ENCODE data around the gene STK11IP. TPM values are rescaled to one million over a fixed set of nuclear protein-coding genes. Genes with fewer than 3 reads are reported as not detected.

STK11IP gene
- total and polyA plus RNA-seq, 2 of the 13 experiments (the other 11 are each of a cell fraction or from before 2014, with no cell fraction given): 12.8 to 24.0 TPM

DNA sequence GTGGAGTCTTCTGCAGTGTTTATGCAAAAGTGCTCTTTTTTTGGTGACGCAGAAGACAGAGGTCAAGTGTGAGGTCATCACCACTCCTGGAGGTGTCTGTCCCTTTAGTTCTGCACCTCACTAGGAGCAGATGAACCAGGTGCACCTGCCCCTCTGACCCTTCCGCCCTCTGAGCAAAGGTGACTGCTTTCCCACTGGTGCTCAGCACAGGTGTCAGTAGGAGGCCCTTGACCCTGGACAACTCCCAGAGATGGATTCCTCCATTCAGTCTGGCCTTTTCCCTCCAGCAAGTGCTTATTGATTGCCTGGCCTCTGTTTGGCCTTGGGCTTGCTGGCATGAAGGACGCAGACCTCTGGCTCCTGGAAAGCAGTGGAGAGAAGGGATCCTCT is 21.1 kb downstream of the STK11IP start (continued):
- TF ChIP-seq, protein P1, sequence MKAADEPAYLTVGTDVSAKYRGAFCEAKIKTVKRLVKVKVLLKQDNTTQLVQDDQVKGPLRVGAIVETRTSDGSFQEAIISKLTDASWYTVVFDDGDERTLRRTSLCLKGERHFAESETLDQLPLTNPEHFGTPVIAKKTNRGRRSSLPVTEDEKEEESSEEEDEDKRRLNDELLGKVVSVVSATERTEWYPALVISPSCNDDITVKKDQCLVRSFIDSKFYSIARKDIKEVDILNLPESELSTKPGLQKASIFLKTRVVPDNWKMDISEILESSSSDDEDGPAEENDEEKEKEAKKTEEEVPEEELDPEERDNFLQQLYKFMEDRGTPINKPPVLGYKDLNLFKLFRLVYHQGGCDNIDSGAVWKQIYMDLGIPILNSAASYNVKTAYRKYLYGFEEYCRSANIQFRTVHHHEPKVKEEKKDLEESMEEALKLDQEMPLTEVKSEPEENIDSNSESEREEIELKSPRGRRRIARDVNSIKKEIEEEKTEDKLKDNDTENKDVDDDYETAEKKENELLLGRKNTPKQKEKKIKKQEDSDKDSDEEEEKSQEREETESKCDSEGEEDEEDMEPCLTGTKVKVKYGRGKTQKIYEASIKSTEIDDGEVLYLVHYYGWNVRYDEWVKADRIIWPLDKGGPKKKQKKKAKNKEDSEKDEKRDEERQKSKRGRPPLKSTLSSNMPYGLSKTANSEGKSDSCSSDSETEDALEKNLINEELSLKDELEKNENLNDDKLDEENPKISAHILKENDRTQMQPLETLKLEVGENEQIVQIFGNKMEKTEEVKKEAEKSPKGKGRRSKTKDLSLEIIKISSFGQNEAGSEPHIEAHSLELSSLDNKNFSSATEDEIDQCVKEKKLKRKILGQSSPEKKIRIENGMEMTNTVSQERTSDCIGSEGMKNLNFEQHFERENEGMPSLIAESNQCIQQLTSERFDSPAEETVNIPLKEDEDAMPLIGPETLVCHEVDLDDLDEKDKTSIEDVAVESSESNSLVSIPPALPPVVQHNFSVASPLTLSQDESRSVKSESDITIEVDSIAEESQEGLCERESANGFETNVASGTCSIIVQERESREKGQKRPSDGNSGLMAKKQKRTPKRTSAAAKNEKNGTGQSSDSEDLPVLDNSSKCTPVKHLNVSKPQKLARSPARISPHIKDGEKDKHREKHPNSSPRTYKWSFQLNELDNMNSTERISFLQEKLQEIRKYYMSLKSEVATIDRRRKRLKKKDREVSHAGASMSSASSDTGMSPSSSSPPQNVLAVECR (CRISPR knock-in tag; IDR thresholded peaks at IDR 0.05; ENCODE audit: borderline replicate concordance): peak; percentile 35; the same call in 1 of the 2 replicates
- TF ChIP-seq IRF2 (CRISPR knock-in tag; IDR thresholded peaks at IDR 0.05) (no peak), ZNF713 (CRISPR knock-in tag; IDR thresholded peaks at IDR 0.05) (no peak), PHF8 (CRISPR knock-in tag; IDR thresholded peaks at IDR 0.05) (peak; percentile 44; the same call in 1 of the 2 replicates), ZNF124 (CRISPR knock-in tag; IDR thresholded peaks at IDR 0.05) (no peak), ZMYM4 (CRISPR knock-in tag; IDR thresholded peaks at IDR 0.05) (no peak), RBFOX2 (IDR thresholded peaks at IDR 0.05; ENCODE audit: low read depth, low read length) (no peak), PHF21A (CRISPR knock-in tag; IDR thresholded peaks at IDR 0.05) (peak; percentile 51; the same call in 1 of the 2 replicates), NR2F6 (IDR thresholded peaks at IDR 0.05) (peak; percentile 84), NR2F6 (CRISPR knock-in tag; IDR thresholded peaks at IDR 0.05) (peak; percentile 74; the same call in 1 of the 2 replicates), ZNF891 (CRISPR knock-in tag; IDR thresholded peaks at IDR 0.05) (no peak), HMG20A (CRISPR knock-in tag; IDR thresholded peaks at IDR 0.05; ENCODE audit: borderline replicate concordance) (peak; percentile 27), BCL6 (CRISPR knock-in tag; IDR thresholded peaks at IDR 0.05) (peak; percentile 98), FLYWCH1 (CRISPR knock-in tag; IDR thresholded peaks at IDR 0.05) (no peak)
- TF ChIP-seq, protein P2, sequence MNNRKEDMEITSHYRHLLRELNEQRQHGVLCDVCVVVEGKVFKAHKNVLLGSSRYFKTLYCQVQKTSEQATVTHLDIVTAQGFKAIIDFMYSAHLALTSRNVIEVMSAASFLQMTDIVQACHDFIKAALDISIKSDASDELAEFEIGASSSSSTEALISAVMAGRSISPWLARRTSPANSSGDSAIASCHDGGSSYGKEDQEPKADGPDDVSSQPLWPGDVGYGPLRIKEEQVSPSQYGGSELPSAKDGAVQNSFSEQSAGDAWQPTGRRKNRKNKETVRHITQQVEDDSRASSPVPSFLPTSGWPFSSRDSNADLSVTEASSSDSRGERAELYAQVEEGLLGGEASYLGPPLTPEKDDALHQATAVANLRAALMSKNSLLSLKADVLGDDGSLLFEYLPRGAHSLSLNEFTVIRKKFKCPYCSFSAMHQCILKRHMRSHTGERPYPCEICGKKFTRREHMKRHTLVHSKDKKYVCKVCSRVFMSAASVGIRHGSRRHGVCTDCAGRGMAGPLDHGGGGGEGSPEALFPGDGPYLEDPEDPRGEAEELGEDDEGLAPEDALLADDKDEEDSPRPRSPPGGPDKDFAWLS (CRISPR knock-in tag; IDR thresholded peaks at IDR 0.05; ENCODE audit: borderline replicate concordance): no peak

Measured in HepG2 (cell line).